IMR-90 (cell line): ENCODE measurements around the gene ECT2.

Experiments used
- CEBPB ChIP-seq: IDR thresholded peaks from 2 replicates; pipeline ENCODE4 v1.6.1; 2012; ENCODE audit warnings: low read depth, low read length, improper control_type of control experiment
- MXI1 ChIP-seq: IDR thresholded peaks from 2 replicates; pipeline ENCODE4 v1.6.1; 2012; ENCODE audit warnings: low read depth, mild to moderate bottlenecking, low read length, moderate library complexity, borderline replicate concordance
- POLR2A ChIP-seq: IDR thresholded peaks from 2 replicates; pipeline ENCODE4 v1.6.1; 2012; ENCODE audit warnings: mild to moderate bottlenecking, low read depth, low read length
- TF ChIP-seq, protein P1 (sequence below): fragments of 150-350 bp; IDR thresholded peaks from 2 replicates; pipeline ENCODE4 v1.6.1; 2016; ENCODE audit warnings: low read depth, mild to moderate bottlenecking, low read length, moderate library complexity, borderline replicate concordance
- TF ChIP-seq, protein P2 (sequence below): conservative IDR thresholded peaks from 2 replicates; pipeline ENCODE4 v1.5.1; 2012; ENCODE audit warnings: mild to moderate bottlenecking, low read depth, low read length, improper control_type of control experiment

DNA sequence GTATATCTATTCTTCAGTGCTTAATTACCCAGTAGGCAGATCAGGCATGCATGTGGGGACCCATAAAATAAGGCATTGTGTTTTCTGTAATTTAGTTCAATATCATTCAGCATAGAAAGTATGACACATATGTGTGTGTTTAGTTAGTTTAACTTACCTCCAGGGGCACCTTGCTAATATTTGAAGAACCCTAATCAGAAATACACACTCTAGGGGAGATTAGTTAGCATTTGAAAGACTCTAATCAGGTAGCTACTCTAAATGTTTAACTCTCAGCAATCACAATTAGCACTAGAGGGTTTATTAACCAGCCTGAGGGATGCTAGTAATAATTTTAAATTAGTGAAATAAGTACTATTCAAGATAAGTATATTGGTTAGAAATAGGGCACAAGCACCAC is 104.5 kb downstream of the ECT2 start:
- TF ChIP-seq POLR2A, result no peak
- no peak for TF ChIP-seq CEBPB
- TF ChIP-seq, protein P1, sequence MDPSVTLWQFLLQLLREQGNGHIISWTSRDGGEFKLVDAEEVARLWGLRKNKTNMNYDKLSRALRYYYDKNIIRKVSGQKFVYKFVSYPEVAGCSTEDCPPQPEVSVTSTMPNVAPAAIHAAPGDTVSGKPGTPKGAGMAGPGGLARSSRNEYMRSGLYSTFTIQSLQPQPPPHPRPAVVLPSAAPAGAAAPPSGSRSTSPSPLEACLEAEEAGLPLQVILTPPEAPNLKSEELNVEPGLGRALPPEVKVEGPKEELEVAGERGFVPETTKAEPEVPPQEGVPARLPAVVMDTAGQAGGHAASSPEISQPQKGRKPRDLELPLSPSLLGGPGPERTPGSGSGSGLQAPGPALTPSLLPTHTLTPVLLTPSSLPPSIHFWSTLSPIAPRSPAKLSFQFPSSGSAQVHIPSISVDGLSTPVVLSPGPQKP, result no peak
- TF ChIP-seq, protein P2, sequence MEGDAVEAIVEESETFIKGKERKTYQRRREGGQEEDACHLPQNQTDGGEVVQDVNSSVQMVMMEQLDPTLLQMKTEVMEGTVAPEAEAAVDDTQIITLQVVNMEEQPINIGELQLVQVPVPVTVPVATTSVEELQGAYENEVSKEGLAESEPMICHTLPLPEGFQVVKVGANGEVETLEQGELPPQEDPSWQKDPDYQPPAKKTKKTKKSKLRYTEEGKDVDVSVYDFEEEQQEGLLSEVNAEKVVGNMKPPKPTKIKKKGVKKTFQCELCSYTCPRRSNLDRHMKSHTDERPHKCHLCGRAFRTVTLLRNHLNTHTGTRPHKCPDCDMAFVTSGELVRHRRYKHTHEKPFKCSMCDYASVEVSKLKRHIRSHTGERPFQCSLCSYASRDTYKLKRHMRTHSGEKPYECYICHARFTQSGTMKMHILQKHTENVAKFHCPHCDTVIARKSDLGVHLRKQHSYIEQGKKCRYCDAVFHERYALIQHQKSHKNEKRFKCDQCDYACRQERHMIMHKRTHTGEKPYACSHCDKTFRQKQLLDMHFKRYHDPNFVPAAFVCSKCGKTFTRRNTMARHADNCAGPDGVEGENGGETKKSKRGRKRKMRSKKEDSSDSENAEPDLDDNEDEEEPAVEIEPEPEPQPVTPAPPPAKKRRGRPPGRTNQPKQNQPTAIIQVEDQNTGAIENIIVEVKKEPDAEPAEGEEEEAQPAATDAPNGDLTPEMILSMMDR, result no peak
- TF ChIP-seq MXI1, result no peak
